Central memory CD8-positive, alpha-beta T cell (primary cell): ENCODE data around the gene JAZF1.

Source experiments
- ATAC-seq: fragments of 150-1000 bp; cut with Tn5 transposase; replicated peaks from 2 replicates; pipeline ENCODE4 v1.10.0; 2022; ENCODE audit warnings: mild to moderate bottlenecking, moderate FRiP score, moderate number of reproducible peaks; ENCODE audit not compliant: poor library complexity, severe bottlenecking; ENCODE audit errors: extremely low read depth
- DNase-seq, 2 donors: peaks; one replicate each; pipeline ENCODE4 v3.0.0; 2021; ENCODE audit warnings: low spot score in 2 of 2
- H3K27ac Mint-ChIP-seq: one replicate; pipeline ENCODE4 v1.8.0; 2022; ENCODE audit warnings: low read depth, mild to moderate bottlenecking, moderate library complexity, mixed read lengths
- H3K27me3 Mint-ChIP-seq: one replicate; pipeline ENCODE4 v1.8.0; 2022; ENCODE audit warnings: mixed read lengths
- H3K36me3 Mint-ChIP-seq: one replicate; pipeline ENCODE4 v1.8.0; 2022; ENCODE audit warnings: mild to moderate bottlenecking, moderate library complexity, mixed read lengths; ENCODE audit not compliant: insufficient read depth
- H3K4me1 Mint-ChIP-seq: one replicate; pipeline ENCODE4 v1.8.0; 2022; ENCODE audit warnings: mixed read lengths
- H3K4me3 Mint-ChIP-seq: one replicate; pipeline ENCODE4 v1.8.0; 2022; ENCODE audit warnings: mild to moderate bottlenecking, moderate library complexity, mixed read lengths
- H3K9me3 Mint-ChIP-seq: one replicate; pipeline ENCODE4 v1.8.0; 2022; ENCODE audit warnings: mixed read lengths

Gene JAZF1

DNA sequence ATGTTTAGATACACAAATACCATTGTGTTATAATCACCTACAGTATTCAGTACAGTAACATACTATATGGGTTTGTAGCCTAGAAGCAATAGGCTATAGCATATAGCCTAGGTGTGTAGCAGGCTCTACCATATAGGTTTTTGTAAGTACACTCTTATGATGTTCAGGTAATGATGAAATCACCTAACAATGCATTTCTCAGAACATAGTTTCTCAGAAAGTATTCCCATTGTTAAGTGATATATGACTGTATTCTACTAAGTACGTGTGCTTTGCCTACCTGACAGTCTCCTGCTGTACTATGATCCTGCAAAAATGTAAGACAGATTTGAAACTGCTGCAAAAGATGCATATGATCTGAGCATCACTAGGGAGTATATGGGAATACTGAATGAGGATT, 137.9 kb downstream of the JAZF1 start:
- H3K27me3 Mint-ChIP-seq: no peaks in the 10 kb centered on the region
- no peaks in the 10 kb centered on the region for H3K36me3 Mint-ChIP-seq
- H3K4me3 Mint-ChIP-seq: no peak overlapping the region
- ATAC-seq (no peak), DNase-seq (no peak)
- H3K27ac Mint-ChIP-seq: no peak overlapping the region
- no peaks in the 10 kb centered on the region for H3K9me3 Mint-ChIP-seq
- H3K4me1 Mint-ChIP-seq: peaks cover 26% of the 10 kb centered on the region

DNA sequence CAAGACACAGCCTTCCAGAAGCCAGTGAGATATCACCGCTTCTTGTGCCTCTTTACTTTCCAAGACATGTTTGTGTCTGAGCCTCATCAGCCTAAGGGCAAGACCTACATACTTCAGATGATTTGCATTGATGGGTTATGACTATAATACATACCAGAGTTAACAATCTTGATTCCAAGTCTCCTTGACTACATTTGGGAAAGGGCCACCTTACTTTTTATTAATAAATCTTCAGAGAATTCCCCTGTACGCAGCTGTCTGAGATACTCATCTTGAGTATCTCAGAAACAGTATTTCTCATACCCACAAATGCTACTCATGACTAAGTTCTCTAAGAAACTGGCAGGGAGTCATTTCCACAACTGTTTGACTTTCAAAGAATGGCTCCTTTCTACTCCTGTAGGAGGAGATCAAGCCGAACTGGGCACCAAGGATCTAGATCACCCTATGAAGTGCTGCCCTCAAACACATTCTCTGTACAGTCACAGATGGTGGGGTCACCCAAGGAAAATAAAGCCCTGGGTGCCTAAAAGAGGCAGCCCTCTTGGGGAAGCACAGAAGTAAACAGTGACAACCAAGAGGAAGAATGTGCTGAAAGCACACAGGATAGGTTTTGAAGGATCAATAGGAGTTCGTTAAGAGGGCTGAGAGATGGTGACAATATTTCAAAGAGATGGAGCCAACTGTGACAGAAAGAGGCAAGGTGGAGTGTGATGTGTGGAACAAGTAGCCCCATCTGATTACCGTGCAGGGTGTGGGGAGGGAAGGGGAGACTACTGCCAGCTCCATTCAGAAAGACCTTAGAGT, 138.9 kb downstream of the JAZF1 start:
- H3K27me3 Mint-ChIP-seq: no peaks in the 10 kb centered on the region
- no peaks in the 10 kb centered on the region for H3K9me3 Mint-ChIP-seq
- H3K4me3 Mint-ChIP-seq: no peak overlapping the region
- H3K36me3 Mint-ChIP-seq: no peaks in the 10 kb centered on the region
- no peak overlapping the region for H3K27ac Mint-ChIP-seq
- ATAC-seq (no peak), DNase-seq (no peak)
- peaks cover 36% of the 10 kb centered on the region for H3K4me1 Mint-ChIP-seq

- no peak overlapping the region for H3K4me3 Mint-ChIP-seq
- no peaks in the 10 kb centered on the region for H3K27me3 Mint-ChIP-seq
- H3K4me1 Mint-ChIP-seq: peaks cover 36% of the 10 kb centered on the region
- DNase-seq: no peak
- no peak for ATAC-seq
- H3K9me3 Mint-ChIP-seq: no peaks in the 10 kb centered on the region
- H3K36me3 Mint-ChIP-seq: no peaks in the 10 kb centered on the region
- peak overlapping the region; percentile 59 for H3K27ac Mint-ChIP-seq
Observed at GRCh38 chr7:28038175-28038797, 142.3 kb downstream of the JAZF1 start.

DNA sequence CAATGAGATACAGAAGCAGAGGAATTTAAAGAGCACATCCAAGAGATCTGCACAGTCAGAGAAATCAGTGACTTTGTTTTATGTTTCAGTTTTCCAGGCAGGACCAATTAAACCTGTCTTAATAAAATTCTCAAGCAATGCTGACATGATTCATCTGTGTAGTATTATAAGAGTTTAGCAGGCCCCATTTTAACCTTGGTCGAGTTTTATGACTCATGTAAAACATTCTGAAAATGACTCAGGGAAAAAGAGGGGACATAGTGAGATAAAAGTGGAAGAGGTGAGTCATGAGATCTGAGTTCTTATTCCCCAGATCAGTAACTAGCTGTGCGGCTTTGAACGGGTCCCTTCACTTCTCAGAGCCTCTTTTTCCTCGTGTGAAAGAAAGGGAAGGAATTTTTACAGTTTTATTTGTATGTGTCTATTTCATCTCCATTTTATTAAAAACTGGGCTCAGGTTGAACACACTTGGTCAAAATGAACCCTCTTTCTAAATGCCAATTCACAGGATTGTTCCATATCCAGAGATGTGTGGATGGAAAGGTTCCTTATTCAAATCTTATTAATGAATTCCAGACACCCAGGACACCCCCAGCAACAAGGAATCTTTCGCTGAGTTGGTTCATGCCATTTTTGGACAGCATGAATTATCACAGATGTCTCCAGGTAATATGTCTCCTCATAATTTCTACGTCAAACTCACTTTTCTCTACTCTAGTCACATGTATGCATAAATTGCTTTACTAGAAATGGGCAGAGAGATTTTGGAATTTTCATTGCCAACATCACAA, 143.2 kb downstream of the JAZF1 start:
- Mint-ChIP-seq H3K27me3 (no peaks in the 10 kb centered on the region), H3K4me1 (peaks cover 42% of the 10 kb centered on the region), H3K9me3 (no peaks in the 10 kb centered on the region), H3K4me3 (no peak overlapping the region), H3K36me3 (no peaks in the 10 kb centered on the region), H3K27ac (peak overlapping the region; percentile 59)
- ATAC-seq (no peak), DNase-seq (no peak)

DNA sequence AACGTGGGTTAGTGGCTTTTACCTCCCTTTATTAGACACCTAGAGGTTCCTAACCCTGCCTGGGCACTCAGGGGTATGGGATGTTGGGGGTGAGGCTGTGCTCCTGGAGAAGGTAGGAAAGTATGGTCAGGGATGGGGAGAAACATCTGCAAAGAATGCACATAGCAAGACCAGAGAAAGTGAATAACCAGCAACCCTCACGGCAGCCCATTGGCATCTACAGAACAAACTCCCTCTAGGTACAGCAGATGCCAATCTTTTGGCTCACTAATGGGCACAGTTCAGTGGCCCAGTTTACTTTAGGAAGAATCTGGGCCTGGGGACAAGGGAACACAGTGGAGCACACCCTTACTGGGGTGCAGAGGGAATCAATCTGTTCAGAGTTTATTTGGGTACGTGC, 143.9 kb downstream of the JAZF1 start:
- DNase-seq (no peak), ATAC-seq (no peak)
- no peaks in the 10 kb centered on the region for H3K9me3 Mint-ChIP-seq
- H3K4me3 Mint-ChIP-seq: no peak overlapping the region
- H3K4me1 Mint-ChIP-seq: peaks cover 36% of the 10 kb centered on the region
- no peaks in the 10 kb centered on the region for H3K27me3 Mint-ChIP-seq
- no peak overlapping the region for H3K27ac Mint-ChIP-seq
- H3K36me3 Mint-ChIP-seq: no peaks in the 10 kb centered on the region

DNA sequence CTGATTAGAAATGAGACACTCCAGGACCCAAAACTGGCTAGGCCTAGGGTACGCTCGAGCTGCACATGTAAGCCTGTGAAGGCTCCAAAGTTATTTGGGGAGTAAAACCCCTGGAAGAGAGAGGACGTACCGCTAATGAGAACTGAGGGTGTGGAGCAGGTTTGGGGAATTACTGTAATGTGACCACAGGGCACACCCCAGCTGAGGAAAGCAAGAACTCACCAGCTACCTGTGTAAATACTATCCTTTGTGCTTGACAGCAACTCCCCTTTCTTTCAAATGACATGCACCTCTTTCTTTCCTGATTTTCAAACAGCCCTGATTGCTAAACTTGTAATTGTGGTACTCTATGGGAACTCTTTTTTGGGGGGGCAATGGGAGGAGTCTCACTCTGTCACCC, 147.2 kb downstream of the JAZF1 start:
- Mint-ChIP-seq H3K36me3 (peaks cover 4% of the 10 kb centered on the region), H3K27ac (no peak overlapping the region), H3K9me3 (no peaks in the 10 kb centered on the region), H3K4me1 (peaks cover 38% of the 10 kb centered on the region), H3K27me3 (no peaks in the 10 kb centered on the region), H3K4me3 (no peak overlapping the region)
- no peak for DNase-seq
- ATAC-seq: no peak

DNA sequence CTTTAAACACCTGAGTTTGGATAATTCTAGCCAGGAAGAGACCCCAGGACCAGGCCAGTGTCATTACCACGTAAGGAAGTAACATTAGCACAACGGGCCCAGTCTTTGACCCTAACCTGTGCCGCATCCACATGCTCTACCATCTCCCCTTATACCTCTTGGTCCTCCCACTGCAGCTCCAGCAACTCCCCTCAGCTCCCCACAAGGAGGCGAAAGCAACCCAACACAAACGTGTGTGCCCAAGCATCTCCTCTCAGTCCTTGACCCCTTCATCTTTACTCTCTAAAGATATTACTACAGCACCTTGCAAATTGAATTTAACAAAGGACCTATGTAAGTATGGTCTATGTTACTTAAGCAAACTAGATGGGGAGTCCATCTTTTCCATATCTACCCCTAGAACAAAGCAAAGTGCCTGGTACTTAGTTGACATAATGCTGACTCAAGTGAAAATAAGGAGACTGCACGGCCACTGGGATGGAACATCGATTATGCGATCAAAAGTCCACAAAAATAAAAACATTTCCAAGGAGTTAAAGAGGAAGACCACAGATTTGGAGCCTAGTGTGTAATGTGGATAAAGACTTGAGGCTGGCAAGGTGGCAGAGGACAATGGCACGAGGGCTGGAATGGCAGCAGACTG, 147.7 kb downstream of the JAZF1 start:
- ATAC-seq (no peak), DNase-seq (no peak)
- H3K9me3 Mint-ChIP-seq: no peaks in the 10 kb centered on the region
- no peak overlapping the region for H3K4me3 Mint-ChIP-seq
- no peak overlapping the region for H3K27ac Mint-ChIP-seq
- H3K27me3 Mint-ChIP-seq: no peaks in the 10 kb centered on the region
- H3K4me1 Mint-ChIP-seq: peaks cover 37% of the 10 kb centered on the region
- H3K36me3 Mint-ChIP-seq: peaks cover 4% of the 10 kb centered on the region

GRCh38 chr7:28029051-28029450, 151.5 kb downstream of the JAZF1 start:
- Mint-ChIP-seq H3K36me3 (peaks cover 6% of the 10 kb centered on the region), H3K4me3 (no peak overlapping the region), H3K27me3 (no peaks in the 10 kb centered on the region), H3K4me1 (peaks cover 43% of the 10 kb centered on the region), H3K27ac (no peak overlapping the region), H3K9me3 (no peaks in the 10 kb centered on the region)
- ATAC-seq (no peak), DNase-seq (no peak)

DNA sequence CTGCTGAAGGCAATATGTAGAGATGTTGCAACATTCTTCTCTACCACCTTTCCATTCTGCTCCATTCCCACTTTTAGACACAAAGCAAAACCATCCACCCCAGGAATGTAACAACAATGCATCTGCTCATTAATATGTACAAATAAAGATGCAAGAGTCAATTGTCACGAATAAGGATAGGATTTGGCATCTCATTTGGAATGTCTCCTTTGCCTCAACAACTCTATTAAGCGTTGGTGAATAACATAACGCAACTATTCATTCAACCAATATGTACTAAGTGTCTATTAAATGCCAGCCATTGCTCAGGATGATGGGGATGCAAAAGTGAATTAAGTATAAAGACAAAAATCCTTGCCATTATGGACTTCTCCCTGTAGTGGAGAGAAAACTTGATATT, 152.1 kb downstream of the JAZF1 start:
- Mint-ChIP-seq H3K36me3 (peaks cover 6% of the 10 kb centered on the region), H3K4me3 (no peak overlapping the region), H3K4me1 (peaks cover 46% of the 10 kb centered on the region), H3K9me3 (no peaks in the 10 kb centered on the region), H3K27me3 (no peaks in the 10 kb centered on the region), H3K27ac (no peak overlapping the region)
- DNase-seq: no peak
- ATAC-seq: no peak

- DNase-seq (no peak), ATAC-seq (no peak)
- Mint-ChIP-seq H3K36me3 (peaks cover 2% of the 10 kb centered on the region), H3K9me3 (no peaks in the 10 kb centered on the region), H3K27me3 (no peaks in the 10 kb centered on the region), H3K4me1 (peaks cover 34% of the 10 kb centered on the region), H3K27ac (no peak overlapping the region), H3K4me3 (no peak overlapping the region)
Observed at GRCh38 chr7:28026237-28026636, 154.4 kb downstream of the JAZF1 start.

GRCh38 chr7:28024786-28025334, 155.7 kb downstream of the JAZF1 start:
- peaks cover 33% of the 10 kb centered on the region for H3K4me1 Mint-ChIP-seq
- no peaks in the 10 kb centered on the region for H3K27me3 Mint-ChIP-seq
- H3K36me3 Mint-ChIP-seq: peaks cover 2% of the 10 kb centered on the region
- H3K4me3 Mint-ChIP-seq: no peak overlapping the region
- no peak overlapping the region for H3K27ac Mint-ChIP-seq
- H3K9me3 Mint-ChIP-seq: no peaks in the 10 kb centered on the region
- ATAC-seq (no peak), DNase-seq (no peak)

GRCh38 chr7:28020302-28020940, 160.2 kb downstream of the JAZF1 start:
- Mint-ChIP-seq H3K27me3 (no peaks in the 10 kb centered on the region), H3K4me1 (peaks cover 40% of the 10 kb centered on the region), H3K4me3 (no peak overlapping the region), H3K9me3 (no peaks in the 10 kb centered on the region), H3K36me3 (peaks cover 3% of the 10 kb centered on the region), H3K27ac (no peak overlapping the region)
- DNase-seq (peak in 1 of 2 donors; percentile 12), ATAC-seq (no peak)
